GM23338 (cell line): ENCODE data around the gene NTN1. TPM values are rescaled to one million over a fixed set of nuclear protein-coding genes. Genes with fewer than 3 reads are reported as not detected.

Experiments used
- ATAC-seq: fragments of 200-7000 bp; cut with Tn5 transposase; 3 replicates; pipeline ENCODE4 v1.9.1; 2020
- DNase-seq: peaks from one replicate; pipeline ENCODE4 v3.0.0-alpha.2; 2015; ENCODE audit warnings: low spot score
- H2AFZ ChIP-seq: fragments of 200-600 bp; sonication (generic); 2 replicates; pipeline ENCODE4 v1.8.0; 2016; ENCODE audit warnings: antibody characterized with exemption, mild to moderate bottlenecking, moderate library complexity
- H3F3A ChIP-seq: fragments of 200-600 bp; sonication (generic); replicated peaks from 2 replicates; pipeline ENCODE4 v1.8.0; 2017; ENCODE audit warnings: antibody characterized with exemption, mixed run types, low read depth
- H3K27ac ChIP-seq: fragments of 200-600 bp; sonication (generic); 2 replicates; pipeline ENCODE4 v1.6.1; 2016; ENCODE audit warnings: low read depth
- H3K27me3 ChIP-seq: fragments of 200-600 bp; sonication (generic); 2 replicates; pipeline ENCODE4 v1.8.0; 2016; ENCODE audit warnings: mild to moderate bottlenecking, mixed run types, moderate library complexity; ENCODE audit not compliant: insufficient read depth
- H3K36me3 ChIP-seq: fragments of 200-600 bp; sonication (generic); 2 replicates; pipeline ENCODE4 v1.8.0; 2016; ENCODE audit warnings: mild to moderate bottlenecking; ENCODE audit not compliant: insufficient read depth
- H3K4me1 ChIP-seq: fragments of 200-600 bp; sonication (generic); 2 replicates; pipeline ENCODE4 v1.8.0; 2016; ENCODE audit warnings: mild to moderate bottlenecking, moderate library complexity; ENCODE audit not compliant: insufficient read depth
- H3K4me2 ChIP-seq: fragments of 200-600 bp; sonication (generic); 2 replicates; pipeline ENCODE4 v1.7.1; 2017; ENCODE audit warnings: mixed run types
- H3K4me3 ChIP-seq: fragments of 200-600 bp; sonication (generic); 2 replicates; pipeline ENCODE4 v1.6.1; 2016; ENCODE audit warnings: mixed run types
- H3K79me2 ChIP-seq: fragments of 200-600 bp; sonication (generic); replicated peaks from 2 replicates; pipeline ENCODE4 v1.8.0; 2017; ENCODE audit warnings: mild to moderate bottlenecking; ENCODE audit not compliant: insufficient read depth
- H3K9me2 ChIP-seq: fragments of 200-600 bp; sonication (generic); 2 replicates; pipeline ENCODE4 v1.8.0; 2017; ENCODE audit not compliant: insufficient read depth
- H4K20me1 ChIP-seq: fragments of 200-600 bp; sonication (generic); replicated peaks from 2 replicates; pipeline ENCODE4 v1.8.0; 2017; ENCODE audit warnings: mild to moderate bottlenecking; ENCODE audit not compliant: insufficient read depth
- H3K27ac Mint-ChIP-seq: 2 replicates; pipeline ENCODE4 v1.8.0; 2020; ENCODE audit warnings: inconsistent platforms, mild to moderate bottlenecking, moderate library complexity, mixed read lengths
- H3K27me3 Mint-ChIP-seq: 3 replicates; pipeline ENCODE4 v1.8.0; 2022; ENCODE audit warnings: low read depth, mild to moderate bottlenecking, moderate library complexity, mixed read lengths, inconsistent platforms; ENCODE audit not compliant: insufficient read depth, poor library complexity
- H3K36me3 Mint-ChIP-seq: 3 replicates; pipeline ENCODE4 v1.8.0; 2021; ENCODE audit warnings: low read depth, mild to moderate bottlenecking, inconsistent platforms, moderate library complexity, mixed read lengths
- H3K4me1 Mint-ChIP-seq: 3 replicates; pipeline ENCODE4 v1.8.0; 2020; ENCODE audit warnings: mild to moderate bottlenecking, inconsistent platforms, mixed read lengths
- H3K4me3 Mint-ChIP-seq: 3 replicates; pipeline ENCODE4 v1.8.0; 2021; ENCODE audit warnings: moderate library complexity, mild to moderate bottlenecking, inconsistent platforms, mixed read lengths
- H3K9me3 Mint-ChIP-seq: 3 replicates; pipeline ENCODE4 v1.8.0; 2020; ENCODE audit warnings: moderate library complexity, mild to moderate bottlenecking, inconsistent platforms, mixed read lengths
- CTCF ChIP-seq, 2 experiments: fragments of 200-600 bp in 1 of 2; sonication (generic) in 1 of 2; conservative IDR thresholded peaks; 2 replicates each; pipeline versions ENCODE4 v1.5.1 to v1.6.1; 2016 to 2017; ENCODE audit warnings: antibody characterized with exemption in 2 of 2, low read depth in 2 of 2, mild to moderate bottlenecking in 2 of 2, moderate library complexity in 1 of 2
- ETS1 ChIP-seq: IDR thresholded peaks from 2 replicates; pipeline ENCODE4 v1.6.1; 2016; ENCODE audit warnings: antibody characterized with exemption
- EZH2phosphoT487 ChIP-seq: fragments of 200-600 bp; sonication (generic); IDR thresholded peaks from one replicate; pipeline ENCODE4 v1.8.1; 2018; ENCODE audit warnings: antibody characterized with exemption; ENCODE audit not compliant: unreplicated experiment
- JUNB ChIP-seq: IDR thresholded peaks from one replicate; pipeline ENCODE4 v1.6.1; 2016; ENCODE audit warnings: antibody characterized with exemption; ENCODE audit not compliant: unreplicated experiment
- NANOG ChIP-seq: IDR thresholded peaks from 2 replicates; pipeline ENCODE4 v1.6.1; 2016; ENCODE audit warnings: antibody characterized with exemption, borderline replicate concordance
- REST ChIP-seq: IDR thresholded peaks from one replicate; pipeline ENCODE4 v1.6.1; 2018; ENCODE audit warnings: antibody characterized with exemption; ENCODE audit not compliant: unreplicated experiment
- STAT1 ChIP-seq: IDR thresholded peaks from one replicate; pipeline ENCODE4 v1.6.1; 2016; ENCODE audit warnings: antibody characterized with exemption; ENCODE audit not compliant: unreplicated experiment
- ZNF114 ChIP-seq: fragments of 250-450 bp; sonication (Bioruptor Pico); IDR thresholded peaks from 2 replicates; pipeline ENCODE4 v1.5.0; 2020; ENCODE audit warnings: mild to moderate bottlenecking, moderate library complexity
- ZNF331 ChIP-seq: fragments of 250-450 bp; sonication (Bioruptor Pico); IDR thresholded peaks from 2 replicates; pipeline ENCODE4 v1.5.0; 2020; ENCODE audit warnings: low read depth, mild to moderate bottlenecking, moderate library complexity
- ZNF462 ChIP-seq: fragments of 250-450 bp; sonication (Bioruptor Pico); IDR thresholded peaks from 2 replicates; pipeline ENCODE4 v1.5.0; 2020; ENCODE audit warnings: mild to moderate bottlenecking, moderate library complexity
- polyA plus RNA-seq: library from polyadenylated mRNA; unstranded; fragments of >200 nt; fragmentation: Nextera tagmentation; extraction: Ambion mirVana; gene quantifications from 2 replicates; pipeline ENCODE4 v1.2.1, GENCODE V29; 2016
- total RNA-seq: library from RNA; depleted of rRNA; stranded (reverse); fragments of >200 nt; shearing (Covaris generic); gene quantifications from 2 replicates; pipeline ENCODE4 v1.2.3, GENCODE V29; 2014

The NTN1 gene
- total and polyA plus RNA-seq, 2 experiments from 2014 or later: 0.57 to 2.6 TPM

GRCh38 chr17:9241371-9241712 is 220.0 kb downstream of the NTN1 start (continued):
- TF ChIP-seq REST: no peak
- TF ChIP-seq ETS1: no peak
- no peak for TF ChIP-seq EZH2phosphoT487
- TF ChIP-seq ZNF331 (CRISPR knock-in tag): no peak
- TF ChIP-seq STAT1: no peak
- TF ChIP-seq NANOG: no peak
- TF ChIP-seq JUNB: no peak

GRCh38 chr17:9241774-9242496 is 220.6 kb downstream of the NTN1 start:
- Mint-ChIP-seq H3K9me3 (no peaks in the 10 kb centered on the region; the same call in 2 of the 3 replicates), H3K27ac (no peak overlapping the region), H3K36me3 (no peaks in the 10 kb centered on the region; the same call in 2 of the 3 replicates), H3K27me3 (peaks cover 16% of the 10 kb centered on the region), H3K4me1 (peaks cover 47% of the 10 kb centered on the region), H3K4me3 (no peak overlapping the region; the same call in 2 of the 3 replicates)
- no peaks in the 10 kb centered on the region for H3K9me2 ChIP-seq
- DNase-seq: no peak
- H4K20me1 ChIP-seq: no peaks in the 10 kb centered on the region
- no peaks in the 10 kb centered on the region for H3F3A ChIP-seq
- H3K4me2 ChIP-seq: no peak overlapping the region
- ATAC-seq: no peak
- no peaks in the 10 kb centered on the region for H3K36me3 ChIP-seq
- H3K4me3 ChIP-seq: no peak overlapping the region
- H3K27ac ChIP-seq: no peak overlapping the region
- no peak overlapping the region for H2AFZ ChIP-seq
- H3K4me1 ChIP-seq: peaks cover 22% of the 10 kb centered on the region
- peaks cover 12% of the 10 kb centered on the region; the same call in 1 of the 2 replicates for H3K27me3 ChIP-seq
- H3K79me2 ChIP-seq: no peaks in the 10 kb centered on the region
- TF ChIP-seq JUNB (no peak), ZNF114 (CRISPR knock-in tag) (no peak), NANOG (no peak), CTCF (conservative IDR thresholded peaks at IDR 0.05; ENCODE audit: low read depth in 2 of 2) (no peak), STAT1 (no peak), ZNF331 (CRISPR knock-in tag) (no peak), ZNF462 (CRISPR knock-in tag) (no peak)
